Neural progenitor cell (in vitro differentiated cells): ENCODE results near the gene ME2.

ENCODE experiments used
- CTCF ChIP-seq: fragments of 200-600 bp; sonication (generic); IDR thresholded peaks from 2 replicates; pipeline ENCODE4 v1.5.1; 2017; ENCODE audit warnings: antibody characterized with exemption, mild to moderate bottlenecking
- EZH2 ChIP-seq: fragments of 200-600 bp; sonication (generic); IDR thresholded peaks from 2 replicates; pipeline ENCODE4 v1.6.1; 2017; ENCODE audit warnings: antibody characterized with exemption, mild to moderate bottlenecking, moderate library complexity
- EZH2phosphoT487 ChIP-seq: fragments of 200-600 bp; sonication (generic); IDR thresholded peaks from 2 replicates; pipeline ENCODE4 v1.6.1; 2017; ENCODE audit warnings: antibody characterized with exemption

GRCh38 chr18:50977037-50977760 lies 98.3 kb downstream of the ME2 start:
- TF ChIP-seq CTCF, result no peak
- TF ChIP-seq EZH2, result no peak
- no peak for TF ChIP-seq EZH2phosphoT487
